Measurements from ENCODE around the gene SLC17A7. TPM values are rescaled to one million over a fixed set of nuclear protein-coding genes. Genes with fewer than 3 reads are reported as not detected.

SLC17A7 gene
- total and polyA plus RNA-seq, 2 of the 4 experiments (the other 2 are of a cell fraction) = 0.03 TPM; not detected in 1

- DNase-seq (no peak), ATAC-seq (ENCODE audit: low read depth) (no peak)
- Histone ChIP-seq H3K9me1 (ENCODE audit: insufficient read depth, low read length) (no peaks in the 10 kb centered on the region), H2BK15ac (ENCODE audit: low read depth, low read length) (no peak overlapping the region), H4K5ac (ENCODE audit: low read depth, low read length) (no peak overlapping the region), H3K4me1 (ENCODE audit: control insufficient read depth, insufficient read depth, low read length) (peaks cover 2% of the 10 kb centered on the region; the same call in 1 of the 2 replicates), H2BK5ac (ENCODE audit: low read depth, low read length, poor library complexity, severe bottlenecking) (no peak overlapping the region), H3K4ac (ENCODE audit: low read depth, low read length) (no peak overlapping the region), H4K20me1 (ENCODE audit: insufficient read depth, low read length) (no peaks in the 10 kb centered on the region), H2AFZ (replicated peaks; ENCODE audit: low read length, poor library complexity) (no peak overlapping the region), H2BK120ac (ENCODE audit: low read depth, low read length) (no peak overlapping the region), H3K79me1 (ENCODE audit: low read depth in 1 of 2, low read length in 2 of 2) (no peaks in the 10 kb centered on the region), H3K14ac (replicated peaks; ENCODE audit: low read depth, low read length) (no peak overlapping the region), H3K36me3 (ENCODE audit: control insufficient read depth, insufficient read depth, low read length) (no peaks in the 10 kb centered on the region), H4K91ac (ENCODE audit: insufficient read depth, low read depth, low read length) (no peak overlapping the region), H3K27ac (ENCODE audit: insufficient read depth, low read length) (no peak overlapping the region), H3K4me3 (ENCODE audit: insufficient read depth, low read depth, low read length) (no peak overlapping the region), H2AK9ac (replicated peaks; ENCODE audit: low read depth, low read length, poor library complexity) (no peak overlapping the region), H3K23ac (ENCODE audit: low read depth, low read length) (no peak overlapping the region), H2AK5ac (ENCODE audit: low read depth, low read length) (no peak overlapping the region), H3K18ac (ENCODE audit: low read depth, low read length) (no peak overlapping the region), H3K56ac (ENCODE audit: extremely low read depth, insufficient read depth, low read length) (no peak overlapping the region), H3K4me2 (ENCODE audit: low read depth, low read length) (no peak overlapping the region), H3K9me3 (ENCODE audit: control insufficient read depth, insufficient read depth, low read length) (no peaks in the 10 kb centered on the region), H2BK20ac (ENCODE audit: low read depth, low read length) (no peak overlapping the region), H4K8ac (ENCODE audit: low read depth in 2 of 2, low read length in 2 of 2) (no peak overlapping the region), H3K27me3 (ENCODE audit: control insufficient read depth, insufficient read depth, low read length) (peaks cover 86% of the 10 kb centered on the region), H3K9ac (ENCODE audit: low read depth, low read length) (no peak overlapping the region)
- no CpG with 5 or more reads among the region's 2 CpGs for WGBS, 2 experiments (ENCODE audit: extremely low coverage in 2 of 2, insufficient read length in 1 of 2)
- no peak for TF ChIP-seq SMC3 (IDR thresholded peaks at IDR 0.05; ENCODE audit: low read depth, low read length)
- TF ChIP-seq POLR2A (IDR thresholded peaks at IDR 0.05; ENCODE audit: low read depth, low read length) = no peak
- no peak for TF ChIP-seq MAFK (IDR thresholded peaks at IDR 0.05; ENCODE audit: low read depth, low read length)
- TF ChIP-seq CEBPB (IDR thresholded peaks at IDR 0.05; ENCODE audit: low read depth, low read length) = no peak
- TF ChIP-seq RCOR1 (IDR thresholded peaks at IDR 0.05; ENCODE audit: insufficient replicate concordance, low read length) = no peak
- no peak for TF ChIP-seq BHLHE40 (IDR thresholded peaks at IDR 0.05; ENCODE audit: low read depth, low read length)
- no peak for TF ChIP-seq MXI1 (IDR thresholded peaks at IDR 0.05; ENCODE audit: borderline replicate concordance, low read depth, low read length)
- TF ChIP-seq, protein P1, sequence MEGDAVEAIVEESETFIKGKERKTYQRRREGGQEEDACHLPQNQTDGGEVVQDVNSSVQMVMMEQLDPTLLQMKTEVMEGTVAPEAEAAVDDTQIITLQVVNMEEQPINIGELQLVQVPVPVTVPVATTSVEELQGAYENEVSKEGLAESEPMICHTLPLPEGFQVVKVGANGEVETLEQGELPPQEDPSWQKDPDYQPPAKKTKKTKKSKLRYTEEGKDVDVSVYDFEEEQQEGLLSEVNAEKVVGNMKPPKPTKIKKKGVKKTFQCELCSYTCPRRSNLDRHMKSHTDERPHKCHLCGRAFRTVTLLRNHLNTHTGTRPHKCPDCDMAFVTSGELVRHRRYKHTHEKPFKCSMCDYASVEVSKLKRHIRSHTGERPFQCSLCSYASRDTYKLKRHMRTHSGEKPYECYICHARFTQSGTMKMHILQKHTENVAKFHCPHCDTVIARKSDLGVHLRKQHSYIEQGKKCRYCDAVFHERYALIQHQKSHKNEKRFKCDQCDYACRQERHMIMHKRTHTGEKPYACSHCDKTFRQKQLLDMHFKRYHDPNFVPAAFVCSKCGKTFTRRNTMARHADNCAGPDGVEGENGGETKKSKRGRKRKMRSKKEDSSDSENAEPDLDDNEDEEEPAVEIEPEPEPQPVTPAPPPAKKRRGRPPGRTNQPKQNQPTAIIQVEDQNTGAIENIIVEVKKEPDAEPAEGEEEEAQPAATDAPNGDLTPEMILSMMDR (conservative IDR thresholded peaks at IDR 0.05; ENCODE audit: low read depth, low read length) = no peak
- intact Hi-C loops (cut with micrococcal nuclease) (no loop called here), in situ Hi-C loops (cut with MboI; ENCODE audit: low sequenced_read_pairs) (no loop called here), dilution Hi-C loops (cut with HindIII; ENCODE audit: low sequenced_read_pairs, unreplicated experiment) (no loop called here)
- POLR2A ChIA-PET (ENCODE audit: unreplicated experiment) = no interaction called here
- CTCF ChIA-PET = interaction anchor here (0.5 kb wide), 1 partner anchor 13 kb away, joined by 3 read pairs; no protein-coding TSS in a partner anchor
- BruUV-seq (replicated peaks) = no TSS peak
Observed at GRCh38 chr19:49419173-49419572, 22.2 kb downstream of the SLC17A7 start.

All from IMR-90 (cell line).